Measurements from ENCODE around the gene PREB. TPM values are rescaled to one million over a fixed set of nuclear protein-coding genes. Genes with fewer than 3 reads are reported as not detected.
A peak's percentile ranks its signal among the peaks of the same experiment; 100 is the strongest.

The PREB gene
- total RNA-seq, 2 donors from 2014 or later = 25.6 to 27.1 TPM

- no peak for ATAC-seq
- Mint-ChIP-seq H3K27ac (no peak overlapping the region), H3K4me3 (no peak overlapping the region), H3K36me3 (ENCODE audit: low read depth) (no peaks in the 10 kb centered on the region), H3K27me3 (peaks cover 14% of the 10 kb centered on the region), H3K4me1 (peaks cover 7% of the 10 kb centered on the region)
- H3K9me3 ChIP-seq (ENCODE audit: control insufficient read depth, low read length, poor library complexity, severe bottlenecking) = no peaks in the 10 kb centered on the region
- no peak for DNase-seq
Measured at GRCh38 chr2:27164960-27165763, 30.7 kb upstream of the PREB start.

- H3K27me3 Mint-ChIP-seq = peaks cover 11% of the 10 kb centered on the region
- peak overlapping the region; percentile 52 for H3K4me3 Mint-ChIP-seq
- H3K4me1 Mint-ChIP-seq = peaks cover 5% of the 10 kb centered on the region
- H3K9me3 ChIP-seq (ENCODE audit: control insufficient read depth, low read length, poor library complexity, severe bottlenecking) = no peaks in the 10 kb centered on the region
- no peak overlapping the region for H3K27ac Mint-ChIP-seq
- no peaks in the 10 kb centered on the region for H3K36me3 Mint-ChIP-seq (ENCODE audit: low read depth)
- no peak for ATAC-seq
- no peak for DNase-seq
Measured at GRCh38 chr2:27162151-27163121, 28.0 kb upstream of the PREB start.

GRCh38 chr2:27160191-27160590 is 25.8 kb upstream of the PREB start:
- Mint-ChIP-seq H3K27me3 (peaks cover 10% of the 10 kb centered on the region), H3K4me3 (no peak overlapping the region), H3K27ac (no peak overlapping the region), H3K4me1 (no peaks in the 10 kb centered on the region), H3K36me3 (ENCODE audit: low read depth) (no peaks in the 10 kb centered on the region)
- no peak for DNase-seq
- no peak for ATAC-seq
- no peaks in the 10 kb centered on the region for H3K9me3 ChIP-seq (ENCODE audit: control insufficient read depth, low read length, poor library complexity, severe bottlenecking)

DNA sequence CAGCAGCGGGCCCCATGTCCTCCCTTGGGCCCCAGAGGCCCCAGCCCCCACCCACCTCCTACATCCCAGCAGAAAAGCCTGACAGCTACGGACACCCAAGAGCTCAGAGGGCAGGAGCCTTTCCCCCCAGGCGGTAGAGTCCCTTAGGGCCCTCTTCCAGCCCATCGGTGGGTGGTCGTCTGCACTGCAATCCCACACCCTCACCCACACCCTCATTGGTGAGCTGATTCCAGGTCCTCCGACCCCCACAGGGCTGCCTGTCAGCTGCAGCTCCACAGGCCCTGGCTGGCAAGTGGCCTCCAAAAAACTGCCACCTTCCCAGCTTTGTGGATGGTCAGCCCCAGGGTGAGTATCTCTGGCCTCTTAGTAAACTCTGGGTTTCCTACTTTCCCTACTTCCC is 24.8 kb upstream of the PREB start:
- H3K27ac Mint-ChIP-seq = no peak overlapping the region
- ATAC-seq (no peak), DNase-seq (no peak)
- no peaks in the 10 kb centered on the region for H3K36me3 Mint-ChIP-seq (ENCODE audit: low read depth)
- peaks cover 10% of the 10 kb centered on the region for H3K27me3 Mint-ChIP-seq
- no peaks in the 10 kb centered on the region for H3K9me3 ChIP-seq (ENCODE audit: control insufficient read depth, low read length, poor library complexity, severe bottlenecking)
- H3K4me3 Mint-ChIP-seq = no peak overlapping the region
- H3K4me1 Mint-ChIP-seq = no peaks in the 10 kb centered on the region

DNA sequence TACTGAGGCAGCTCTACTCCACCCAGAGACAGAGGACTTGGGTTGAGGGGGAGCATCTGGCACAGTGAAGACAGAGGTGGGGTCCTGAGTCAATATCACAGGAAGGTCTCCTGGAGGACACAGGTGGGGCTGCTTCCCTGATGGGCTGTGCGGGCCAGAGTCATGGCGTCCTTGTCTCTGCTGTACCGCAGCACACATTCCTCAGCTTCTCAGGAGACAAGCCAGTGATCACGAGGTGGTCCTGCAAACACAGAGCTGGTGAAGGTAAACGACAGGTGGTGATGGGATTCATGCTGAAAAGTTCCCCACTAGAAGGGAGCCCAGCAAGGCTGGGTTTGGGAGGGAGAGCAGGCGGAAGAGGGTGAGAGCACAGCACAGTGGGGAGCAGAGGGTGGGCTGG is 24.0 kb upstream of the PREB start:
- H3K27me3 Mint-ChIP-seq = peaks cover 18% of the 10 kb centered on the region
- H3K36me3 Mint-ChIP-seq (ENCODE audit: low read depth) = no peaks in the 10 kb centered on the region
- no peak overlapping the region for H3K27ac Mint-ChIP-seq
- H3K9me3 ChIP-seq (ENCODE audit: control insufficient read depth, low read length, poor library complexity, severe bottlenecking) = no peaks in the 10 kb centered on the region
- no peak overlapping the region for H3K4me3 Mint-ChIP-seq
- peaks cover 2% of the 10 kb centered on the region for H3K4me1 Mint-ChIP-seq
- DNase-seq = no peak
- ATAC-seq = no peak

DNA sequence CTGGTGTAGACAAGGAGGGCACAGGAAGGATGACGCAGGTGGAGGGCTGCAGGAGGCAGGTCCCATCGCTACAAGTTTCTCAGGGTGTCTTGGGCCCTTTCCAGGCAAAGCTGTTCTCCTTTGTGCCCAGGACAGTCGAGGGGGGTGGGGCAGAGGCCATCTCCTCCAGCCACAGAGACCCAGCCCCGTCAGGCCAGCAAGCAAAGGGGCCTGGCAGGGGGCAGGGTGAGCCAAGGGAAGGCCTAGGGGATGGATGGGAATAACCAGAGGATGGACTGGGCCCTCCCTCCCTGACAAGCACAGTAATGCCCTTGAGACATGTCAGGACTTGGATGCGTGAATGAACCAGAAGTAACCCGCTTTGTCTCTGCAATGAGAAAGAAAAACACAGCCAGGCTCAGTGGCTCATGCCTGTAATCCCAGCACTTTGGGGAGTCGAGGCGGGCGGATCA is 20.7 kb upstream of the PREB start:
- Mint-ChIP-seq H3K4me1 (peaks cover 4% of the 10 kb centered on the region), H3K4me3 (no peak overlapping the region), H3K27ac (no peak overlapping the region), H3K36me3 (ENCODE audit: low read depth) (no peaks in the 10 kb centered on the region), H3K27me3 (peaks cover 14% of the 10 kb centered on the region)
- no peaks in the 10 kb centered on the region for H3K9me3 ChIP-seq (ENCODE audit: control insufficient read depth, low read length, poor library complexity, severe bottlenecking)
- no peak for ATAC-seq
- DNase-seq = no peak

DNA sequence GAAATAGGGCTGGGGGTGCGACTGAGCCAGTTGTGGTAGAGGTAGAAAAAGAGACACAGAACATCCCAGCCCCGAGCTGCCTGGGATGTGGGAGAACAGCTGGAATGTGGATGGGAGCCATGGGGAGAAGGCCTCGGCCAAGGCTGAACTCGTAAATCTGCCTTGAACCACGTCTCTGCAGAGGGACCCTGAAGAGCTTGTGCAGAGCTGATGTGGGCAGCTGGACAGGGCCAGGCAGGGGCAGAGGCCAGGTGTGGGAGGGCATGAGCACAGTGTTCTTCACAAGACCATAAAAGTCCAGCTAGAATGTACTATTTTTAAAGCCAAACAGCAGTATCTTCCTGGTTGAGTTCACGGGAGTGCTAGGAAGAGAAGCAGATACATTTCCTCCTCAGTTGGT is 20.1 kb upstream of the PREB start:
- Mint-ChIP-seq H3K4me1 (peaks cover 4% of the 10 kb centered on the region), H3K27me3 (peaks cover 14% of the 10 kb centered on the region), H3K36me3 (ENCODE audit: low read depth) (no peaks in the 10 kb centered on the region), H3K27ac (no peak overlapping the region), H3K4me3 (no peak overlapping the region)
- DNase-seq (no peak), ATAC-seq (no peak)
- no peaks in the 10 kb centered on the region for H3K9me3 ChIP-seq (ENCODE audit: control insufficient read depth, low read length, poor library complexity, severe bottlenecking)

GRCh38 chr2:27152796-27153464 is 18.5 kb upstream of the PREB start:
- no peak for ATAC-seq
- Mint-ChIP-seq H3K27me3 (peaks cover 21% of the 10 kb centered on the region), H3K4me1 (peaks cover 7% of the 10 kb centered on the region), H3K27ac (no peak overlapping the region), H3K4me3 (no peak overlapping the region), H3K36me3 (ENCODE audit: low read depth) (no peaks in the 10 kb centered on the region)
- no peaks in the 10 kb centered on the region for H3K9me3 ChIP-seq (ENCODE audit: control insufficient read depth, low read length, poor library complexity, severe bottlenecking)
- no peak for DNase-seq

- DNase-seq (no peak), ATAC-seq (no peak)
- no peak overlapping the region for H3K27ac Mint-ChIP-seq
- H3K36me3 Mint-ChIP-seq (ENCODE audit: low read depth) = no peaks in the 10 kb centered on the region
- H3K4me3 Mint-ChIP-seq = no peak overlapping the region
- H3K4me1 Mint-ChIP-seq = peaks cover 7% of the 10 kb centered on the region
- H3K9me3 ChIP-seq (ENCODE audit: control insufficient read depth, low read length, poor library complexity, severe bottlenecking) = no peaks in the 10 kb centered on the region
- H3K27me3 Mint-ChIP-seq = peaks cover 24% of the 10 kb centered on the region
Measured at GRCh38 chr2:27152102-27152795, 17.8 kb upstream of the PREB start.

- DNase-seq (no peak), ATAC-seq (no peak)
- no peaks in the 10 kb centered on the region for H3K9me3 ChIP-seq (ENCODE audit: control insufficient read depth, low read length, poor library complexity, severe bottlenecking)
- peaks cover 30% of the 10 kb centered on the region for H3K27me3 Mint-ChIP-seq
- H3K36me3 Mint-ChIP-seq (ENCODE audit: low read depth) = no peaks in the 10 kb centered on the region
- peaks cover 7% of the 10 kb centered on the region for H3K4me1 Mint-ChIP-seq
- H3K27ac Mint-ChIP-seq = no peak overlapping the region
- H3K4me3 Mint-ChIP-seq = no peak overlapping the region
Measured at GRCh38 chr2:27150639-27151230, 16.3 kb upstream of the PREB start.

GRCh38 chr2:27149570-27150405 is 15.4 kb upstream of the PREB start:
- no peak overlapping the region for H3K27ac Mint-ChIP-seq
- H3K4me3 Mint-ChIP-seq = no peak overlapping the region
- peaks cover 30% of the 10 kb centered on the region for H3K27me3 Mint-ChIP-seq
- H3K4me1 Mint-ChIP-seq = peaks cover 7% of the 10 kb centered on the region
- no peak for DNase-seq
- no peaks in the 10 kb centered on the region for H3K9me3 ChIP-seq (ENCODE audit: control insufficient read depth, low read length, poor library complexity, severe bottlenecking)
- H3K36me3 Mint-ChIP-seq (ENCODE audit: low read depth) = no peaks in the 10 kb centered on the region
- ATAC-seq = no peak

Data from T-helper 17 cell (primary cell).